Eye (tissue), 1 donor: ENCODE results near the gene APOL2.
A peak's percentile ranks its signal among the peaks of the same experiment; 100 is the strongest.
"Not testable (repeated sequence)": the region's sequence is repeated elsewhere in the genome, so short reads cannot be mapped to it uniquely, and the experiment has no call there.

Experiments
- DNase-seq: peaks from one replicate; pipeline ENCODE4 v3.0.0-alpha.2; 2015

APOL2 gene

DNA sequence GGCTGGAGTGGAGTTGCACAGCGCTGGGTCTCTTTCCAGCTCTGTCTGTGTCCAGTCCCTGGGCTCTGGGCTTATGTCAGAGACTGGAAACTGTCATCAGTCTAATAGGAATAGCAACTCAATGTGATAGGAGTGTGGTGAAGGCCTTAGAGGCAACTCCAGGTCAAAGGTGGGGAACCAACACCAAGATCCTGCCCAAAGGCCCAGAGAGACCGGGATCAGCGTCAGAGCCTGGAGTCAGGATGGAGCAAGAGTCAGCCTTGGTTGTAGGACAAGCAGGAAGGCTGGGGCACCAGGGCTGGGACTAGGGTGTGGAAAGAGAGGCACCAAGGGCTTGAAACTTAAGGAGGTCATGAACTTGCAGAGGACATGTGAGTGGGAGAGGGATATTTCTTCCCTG is 23.0 kb upstream of the APOL2 start:
- not testable (repeated sequence) for DNase-seq

DNA sequence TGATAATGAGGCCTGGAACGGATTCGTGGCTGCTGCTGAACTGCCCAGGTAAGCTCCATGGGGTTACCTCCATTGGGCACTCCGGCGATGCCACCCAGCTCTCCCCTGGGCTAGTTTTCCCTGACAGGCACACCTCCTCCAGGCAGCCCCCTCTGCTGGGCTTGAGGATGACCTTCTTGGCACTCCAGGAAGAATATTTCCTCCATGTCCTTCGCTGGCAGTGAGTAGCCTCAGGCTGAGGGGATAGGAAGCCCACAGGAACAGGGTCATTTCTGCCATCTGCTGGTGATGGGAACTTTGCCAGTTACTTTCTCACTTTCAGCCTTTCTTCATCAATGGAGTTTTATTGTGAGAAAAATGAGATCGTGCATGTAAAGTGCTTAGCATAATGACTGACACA is 22.3 kb upstream of the APOL2 start:
- DNase-seq = not testable (repeated sequence)

- no peak for DNase-seq
Measured at GRCh38 chr22:36259615-36260300, 20.4 kb upstream of the APOL2 start.

DNA sequence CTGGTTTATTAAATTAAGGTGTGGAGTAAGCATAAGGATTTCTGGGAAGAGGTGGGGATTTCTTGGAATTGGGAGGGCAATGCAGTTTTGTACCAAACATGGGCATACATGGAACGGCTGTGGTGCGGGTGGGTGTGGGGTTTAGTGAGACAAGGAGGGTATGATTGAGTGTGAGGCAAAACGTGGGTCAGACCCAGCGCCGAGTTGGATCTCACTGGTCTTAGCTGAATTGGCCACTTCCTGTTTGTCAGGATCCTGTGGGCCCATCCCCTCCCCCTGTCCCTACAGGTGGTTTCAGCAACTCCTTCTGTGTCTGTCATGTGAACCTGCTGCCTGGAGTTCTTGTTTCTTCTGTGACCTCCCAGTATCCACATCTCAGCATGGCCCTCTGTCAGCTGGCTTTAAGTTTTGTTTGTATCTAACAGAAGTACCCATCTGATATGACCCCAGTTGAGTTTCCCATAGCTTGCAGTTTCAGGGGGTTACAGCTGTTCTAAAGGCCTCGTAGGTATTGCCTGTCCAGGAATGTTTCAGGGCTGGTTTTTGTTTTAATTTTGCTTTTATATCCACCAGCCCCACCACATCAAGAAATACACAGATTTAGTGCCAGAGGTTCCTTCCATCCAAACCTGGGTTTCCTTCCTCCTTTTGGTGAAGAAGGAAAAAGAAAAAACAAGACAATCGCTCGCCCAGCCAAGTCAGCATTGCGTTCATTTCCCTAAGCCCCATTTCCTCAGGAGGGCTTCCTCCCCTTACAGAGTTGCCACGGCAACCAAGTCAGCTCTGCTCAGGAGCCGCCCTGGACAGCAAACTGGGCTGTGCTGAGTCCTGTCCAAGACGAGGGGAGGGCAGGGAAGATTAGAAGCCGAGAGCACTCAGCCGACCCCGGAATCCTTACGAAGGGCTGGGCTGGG is 19.6 kb upstream of the APOL2 start:
- peak; percentile 89 for DNase-seq

- no peak for DNase-seq
Measured at GRCh38 chr22:36257948-36258670, 18.8 kb upstream of the APOL2 start.

DNA sequence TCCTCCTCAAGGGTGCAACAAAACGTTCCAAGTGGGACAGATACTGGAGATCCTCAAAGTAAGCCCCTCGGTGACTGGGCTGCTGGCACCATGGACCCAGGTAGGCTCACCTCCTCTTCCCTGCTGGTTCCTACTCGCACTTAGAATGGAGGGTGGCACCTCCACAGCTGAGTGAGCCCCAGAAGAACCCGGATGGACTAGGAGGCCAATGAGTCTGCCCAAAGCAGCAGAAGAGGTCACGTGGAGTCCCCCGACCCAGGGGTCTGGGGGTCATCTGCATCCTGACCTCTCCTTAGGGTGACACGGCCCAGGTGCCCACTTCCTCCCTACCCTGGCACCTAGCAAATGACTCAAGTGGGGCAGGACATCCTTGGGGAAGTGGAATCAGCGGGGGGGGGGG is 18.0 kb upstream of the APOL2 start:
- no peak for DNase-seq

- no peak for DNase-seq
Measured at GRCh38 chr22:36256478-36256877, 17.2 kb upstream of the APOL2 start.

GRCh38 chr22:36255572-36255971 is 16.2 kb upstream of the APOL2 start:
- not testable (repeated sequence) for DNase-seq

DNA sequence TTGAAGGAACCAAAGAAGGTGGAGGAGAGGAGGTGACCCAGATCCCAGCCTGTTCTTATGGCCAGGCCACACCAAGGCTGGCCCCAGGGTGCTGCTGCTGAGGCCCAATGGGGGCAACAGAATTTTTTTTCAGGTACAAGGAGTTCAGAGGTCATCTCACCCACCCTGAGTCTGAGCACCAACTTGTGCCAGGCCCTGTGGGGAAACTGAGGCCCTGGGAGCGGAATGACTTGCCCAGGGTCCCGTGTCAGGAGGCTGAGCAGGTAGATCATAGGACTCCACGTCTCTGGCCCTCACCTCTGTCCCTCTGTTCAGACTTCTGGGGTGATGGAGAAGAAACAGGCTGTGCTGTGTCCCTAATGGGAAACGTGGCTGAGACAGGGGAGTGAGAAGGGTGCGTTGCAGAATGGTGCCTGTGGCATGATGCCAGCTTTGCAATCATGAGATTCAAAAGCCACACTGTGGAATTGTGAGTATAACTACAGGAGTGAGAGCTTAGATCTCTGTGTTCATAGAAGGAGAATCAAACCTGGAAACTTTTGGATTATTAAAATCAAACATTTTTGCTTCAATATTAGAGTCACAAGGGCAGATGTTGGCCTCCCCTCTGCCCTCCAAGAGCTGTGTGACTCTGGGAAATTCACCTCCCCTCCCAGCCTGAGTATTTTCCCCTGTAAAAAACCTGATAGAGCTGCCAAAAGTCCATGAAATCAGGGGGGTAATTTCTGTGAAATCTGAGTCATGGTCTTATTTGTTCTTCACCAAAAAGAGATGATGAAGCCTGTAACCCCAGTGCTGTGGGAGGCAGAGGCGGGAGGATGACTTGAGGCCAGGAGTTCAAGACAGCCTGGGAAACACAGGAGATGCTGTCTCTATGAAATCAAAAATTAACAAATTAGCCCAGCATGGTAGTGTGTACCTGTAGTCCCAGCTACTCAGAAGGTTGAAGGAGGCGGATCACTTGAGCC is 14.5 kb upstream of the APOL2 start:
- no peak for DNase-seq

GRCh38 chr22:36252754-36253522 is 13.6 kb upstream of the APOL2 start, which contains the start of gene APOL1:
Gene APOL1, plus strand, starts transcription at chr22:36253133. Its CDS starts 1,823 bp downstream, at chr22:36254956.
- no peak for DNase-seq

GRCh38 chr22:36251979-36252608 is 12.8 kb upstream of the APOL2 start:
- DNase-seq = not testable (repeated sequence)

GRCh38 chr22:36250292-36250960 is 11.1 kb upstream of the APOL2 start:
- DNase-seq = not testable (repeated sequence)

GRCh38 chr22:36249160-36249559 is 9.8 kb upstream of the APOL2 start:
- no peak for DNase-seq

DNA sequence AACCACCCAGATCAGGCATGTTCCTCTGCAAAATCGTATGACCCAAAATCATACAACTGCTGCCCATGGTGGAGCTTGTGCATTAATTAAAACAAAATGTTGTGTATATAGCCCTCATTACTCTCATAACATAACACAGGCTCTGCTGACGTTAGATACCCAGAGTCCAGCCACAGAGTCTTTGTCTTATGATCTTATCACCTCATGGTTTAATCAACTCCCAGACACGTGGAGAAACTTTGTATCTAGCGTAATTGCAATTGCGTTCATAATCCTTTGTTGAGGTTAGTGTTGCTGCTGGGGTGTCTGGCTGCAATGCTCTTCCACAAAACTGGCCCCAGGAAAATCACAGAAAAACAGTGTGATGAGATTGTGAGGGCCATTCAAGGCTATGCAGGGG is 8.6 kb upstream of the APOL2 start:
- no peak for DNase-seq

GRCh38 chr22:36246718-36247117 is 7.4 kb upstream of the APOL2 start:
- DNase-seq = no peak

DNA sequence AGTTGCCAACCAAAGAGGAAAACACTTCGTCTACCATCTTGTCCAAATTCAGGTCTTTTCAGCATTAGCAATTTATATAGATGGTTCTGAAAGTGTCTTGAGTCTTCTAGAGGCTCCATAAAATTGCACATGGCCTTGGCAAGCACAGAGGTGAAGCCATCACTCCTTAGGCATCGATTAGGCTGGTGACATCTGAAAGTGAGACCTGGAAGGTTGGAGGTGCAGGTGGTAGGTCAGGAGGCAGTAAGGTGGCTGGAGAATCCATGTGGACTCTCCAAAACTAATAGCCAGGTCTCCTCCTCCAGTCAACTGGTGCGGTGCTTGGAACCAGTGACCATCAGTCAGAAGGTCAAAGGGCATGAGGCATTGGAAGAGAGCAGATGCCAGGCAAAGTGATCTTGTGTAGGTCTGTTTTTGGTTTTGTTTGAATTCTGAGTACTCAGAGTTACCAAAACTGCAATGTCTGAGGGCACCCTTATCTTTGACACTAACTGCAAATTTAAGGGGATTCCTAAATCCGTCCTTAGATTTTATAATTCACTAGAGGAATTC is 6.6 kb upstream of the APOL2 start:
- DNase-seq = no peak

- no peak for DNase-seq
Measured at GRCh38 chr22:36244522-36245391, 5.4 kb upstream of the APOL2 start.

DNA sequence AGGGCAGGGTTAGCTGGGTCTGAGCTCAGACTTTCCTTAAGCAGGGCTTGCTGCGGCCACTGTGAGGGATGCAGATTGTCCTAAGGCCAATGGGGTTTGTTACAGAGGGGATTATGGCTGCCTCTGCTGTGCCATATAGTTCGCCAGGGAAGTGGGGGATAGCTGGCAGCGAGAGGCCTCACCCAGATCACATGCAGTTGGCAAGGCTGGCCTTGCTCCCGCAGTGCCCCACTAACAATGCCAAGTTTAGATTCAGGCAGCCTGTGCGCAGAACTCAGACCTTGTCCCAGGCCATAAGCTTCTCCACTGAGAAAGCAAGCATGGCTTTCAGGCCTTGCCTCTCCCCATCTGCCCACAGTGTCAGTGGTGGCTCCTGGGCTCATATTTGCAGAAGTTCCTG is 4.7 kb upstream of the APOL2 start:
- DNase-seq = no peak

GRCh38 chr22:36239150-36239400 is 252 bp downstream of the APOL2 start:
- DNase-seq = no peak
